Stimulated activated naive CD8-positive, alpha-beta T cell treated with anti-CD3 and anti-CD28 coated beads, Interleukin-15, amount 100 ng/mL, for 72 hours (primary cell): Measurements from ENCODE around the gene BACH2.

ENCODE experiments used
- ATAC-seq: fragments of 150-1000 bp; cut with Tn5 transposase; 2 replicates; pipeline ENCODE4 v1.10.0; 2021; ENCODE audit warnings: mild to moderate bottlenecking, moderate library complexity
- DNase-seq, 2 donors: peaks; one replicate each; pipeline ENCODE4 v3.0.0; 2021 to 2022
- H3K27ac Mint-ChIP-seq, 2 donors: one replicate each; pipeline ENCODE4 v1.8.0; 2022; ENCODE audit warnings: mild to moderate bottlenecking in 2 of 2, mixed read lengths in 2 of 2, moderate library complexity in 2 of 2
- H3K27me3 Mint-ChIP-seq: one replicate; pipeline ENCODE4 v1.8.0; 2022; ENCODE audit warnings: mixed read lengths
- H3K4me1 Mint-ChIP-seq: one replicate; pipeline ENCODE4 v1.8.0; 2022; ENCODE audit warnings: mild to moderate bottlenecking, mixed read lengths
- H3K4me3 Mint-ChIP-seq, 2 donors: one replicate each; pipeline ENCODE4 v1.8.0; 2022; ENCODE audit warnings: mild to moderate bottlenecking in 2 of 2, mixed read lengths in 2 of 2, moderate library complexity in 1 of 2
- H3K9me3 Mint-ChIP-seq, 2 donors: one replicate each; pipeline ENCODE4 v1.8.0; 2022; ENCODE audit warnings: mixed read lengths in 2 of 2

BACH2 gene

DNA sequence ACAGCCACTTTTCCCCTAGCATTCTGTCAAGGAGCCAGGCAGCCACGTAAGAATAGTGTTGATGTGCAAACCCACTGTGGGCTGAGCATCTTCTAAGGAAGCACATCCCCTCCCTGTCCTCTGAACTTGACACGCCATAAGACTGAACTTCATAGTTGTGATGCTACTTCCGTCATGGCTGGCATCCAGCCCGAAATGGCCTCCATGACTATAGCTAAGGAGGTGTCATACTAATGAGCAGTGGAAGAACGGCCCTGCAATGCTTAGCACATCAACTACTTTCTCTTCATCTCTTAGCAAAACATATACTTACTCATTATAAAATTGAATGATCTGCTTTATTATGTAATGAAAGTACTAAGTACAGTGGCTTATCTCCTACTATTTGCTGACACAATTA, 292.1 kb downstream of the BACH2 start:
- H3K27ac Mint-ChIP-seq: peak overlapping the region in 1 of 2 donors; percentile 3
- H3K27me3 Mint-ChIP-seq: no peaks in the 10 kb centered on the region
- ATAC-seq (no peak), DNase-seq (no peak)
- peaks cover 22% of the 10 kb centered on the region for H3K4me1 Mint-ChIP-seq
- no peak overlapping the region for H3K4me3 Mint-ChIP-seq
- H3K9me3 Mint-ChIP-seq: no peaks in the 10 kb centered on the region

DNA sequence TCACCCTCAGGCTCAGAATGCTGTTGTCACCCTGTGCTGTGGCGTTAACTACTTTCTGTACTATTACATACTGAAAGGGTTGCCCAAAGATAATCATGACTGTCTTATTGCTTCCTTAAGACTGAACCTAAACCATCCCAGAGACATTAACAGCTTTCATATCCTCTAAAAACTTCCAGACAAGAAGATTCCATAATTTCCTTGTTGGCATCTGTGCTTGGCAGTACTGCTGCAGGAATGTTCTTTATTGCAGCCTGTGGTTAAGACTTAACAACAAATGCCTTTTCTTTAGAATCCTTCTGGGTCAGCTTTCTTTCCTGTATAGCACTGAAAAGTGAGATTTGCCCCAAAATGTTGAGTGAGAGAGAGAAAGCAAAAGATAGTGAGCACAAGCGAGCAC, 292.7 kb downstream of the BACH2 start:
- ATAC-seq (no peak), DNase-seq (no peak)
- no peaks in the 10 kb centered on the region for H3K9me3 Mint-ChIP-seq
- no peaks in the 10 kb centered on the region for H3K27me3 Mint-ChIP-seq
- H3K4me1 Mint-ChIP-seq: peaks cover 16% of the 10 kb centered on the region
- H3K4me3 Mint-ChIP-seq: no peak overlapping the region
- H3K27ac Mint-ChIP-seq: no peak overlapping the region

DNA sequence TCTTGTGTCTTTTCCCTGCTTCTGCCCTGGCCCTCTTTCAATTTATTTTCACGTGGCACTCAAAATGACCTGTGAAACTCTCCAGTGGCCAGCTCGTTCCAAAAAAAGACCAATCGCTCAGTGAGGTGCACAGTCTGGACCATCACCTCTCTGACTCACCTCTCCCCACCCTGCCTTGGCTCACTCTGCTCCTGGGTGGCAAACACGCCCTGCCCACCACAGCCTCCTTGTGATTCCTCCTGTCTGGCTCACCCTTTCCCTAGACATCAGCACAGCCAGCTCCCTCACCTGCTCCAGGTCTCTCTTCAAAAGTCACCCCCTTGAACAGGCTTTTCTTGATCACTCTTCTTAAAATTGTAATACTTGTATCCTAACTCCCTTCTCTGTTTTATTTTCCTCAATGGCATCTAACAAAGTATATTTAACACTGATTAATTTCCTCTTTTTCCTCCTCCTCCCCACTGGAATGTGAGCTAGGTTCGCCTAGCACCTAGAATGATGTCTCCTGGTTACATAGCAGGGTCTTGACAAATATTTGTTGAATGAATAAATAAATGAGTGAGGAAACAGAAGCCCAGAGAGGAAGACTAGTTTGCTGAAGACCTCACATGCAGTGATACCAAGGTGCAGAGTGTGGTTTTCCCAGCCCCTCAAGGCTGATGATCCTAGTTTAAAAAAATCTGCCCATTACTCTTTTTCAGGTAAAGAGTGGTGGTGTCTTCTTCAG, 293.4 kb downstream of the BACH2 start:
- Mint-ChIP-seq H3K9me3 (no peaks in the 10 kb centered on the region), H3K27me3 (no peaks in the 10 kb centered on the region), H3K4me1 (peaks cover 9% of the 10 kb centered on the region), H3K4me3 (no peak overlapping the region), H3K27ac (no peak overlapping the region)
- no peak for DNase-seq
- ATAC-seq: no peak

DNA sequence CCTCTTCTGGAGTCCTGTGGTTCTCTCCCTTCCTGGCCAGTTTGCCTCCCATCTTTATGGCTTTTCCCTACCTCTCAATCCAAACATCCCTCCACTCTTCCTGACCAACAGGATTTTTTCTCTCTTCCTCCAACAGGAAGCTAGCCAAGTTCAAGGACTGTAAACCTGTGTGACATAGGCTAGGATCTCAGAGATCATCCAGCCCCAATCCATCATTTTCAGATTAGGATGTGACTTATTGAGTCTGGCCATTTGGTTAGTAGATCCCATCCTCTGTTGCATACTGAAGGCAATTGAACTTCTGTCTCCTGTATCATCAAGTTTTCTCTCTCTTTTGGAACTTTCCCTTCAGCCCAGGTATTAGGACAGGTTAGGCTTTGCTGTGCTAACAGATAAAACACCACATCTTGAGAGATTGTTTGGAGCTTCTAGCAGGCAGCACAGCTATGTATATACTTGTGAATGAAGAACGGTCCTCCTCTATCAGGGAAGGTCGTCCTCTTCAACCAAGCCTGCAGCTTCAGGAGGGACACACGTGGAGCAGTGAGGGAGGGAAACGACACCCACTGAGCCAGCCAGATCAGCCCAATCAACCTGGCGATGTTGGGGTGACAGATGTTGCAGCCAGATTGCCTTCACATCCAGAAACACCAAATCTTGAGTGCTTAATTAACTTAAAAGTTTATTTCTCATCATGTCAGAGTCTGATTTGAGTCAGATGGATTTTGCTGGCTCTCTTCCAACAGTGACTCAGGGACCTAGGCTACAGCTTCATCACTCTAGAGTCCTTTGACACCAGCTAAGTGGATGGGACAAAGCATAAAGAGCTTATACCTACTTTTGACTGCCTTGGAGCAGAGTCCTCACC, 295.5 kb downstream of the BACH2 start:
- Mint-ChIP-seq H3K4me3 (no peak overlapping the region), H3K4me1 (peaks cover 18% of the 10 kb centered on the region), H3K9me3 (no peaks in the 10 kb centered on the region), H3K27me3 (no peaks in the 10 kb centered on the region), H3K27ac (no peak overlapping the region)
- peak; percentile 76 for ATAC-seq
- DNase-seq: peak; percentile 29 to 59

DNA sequence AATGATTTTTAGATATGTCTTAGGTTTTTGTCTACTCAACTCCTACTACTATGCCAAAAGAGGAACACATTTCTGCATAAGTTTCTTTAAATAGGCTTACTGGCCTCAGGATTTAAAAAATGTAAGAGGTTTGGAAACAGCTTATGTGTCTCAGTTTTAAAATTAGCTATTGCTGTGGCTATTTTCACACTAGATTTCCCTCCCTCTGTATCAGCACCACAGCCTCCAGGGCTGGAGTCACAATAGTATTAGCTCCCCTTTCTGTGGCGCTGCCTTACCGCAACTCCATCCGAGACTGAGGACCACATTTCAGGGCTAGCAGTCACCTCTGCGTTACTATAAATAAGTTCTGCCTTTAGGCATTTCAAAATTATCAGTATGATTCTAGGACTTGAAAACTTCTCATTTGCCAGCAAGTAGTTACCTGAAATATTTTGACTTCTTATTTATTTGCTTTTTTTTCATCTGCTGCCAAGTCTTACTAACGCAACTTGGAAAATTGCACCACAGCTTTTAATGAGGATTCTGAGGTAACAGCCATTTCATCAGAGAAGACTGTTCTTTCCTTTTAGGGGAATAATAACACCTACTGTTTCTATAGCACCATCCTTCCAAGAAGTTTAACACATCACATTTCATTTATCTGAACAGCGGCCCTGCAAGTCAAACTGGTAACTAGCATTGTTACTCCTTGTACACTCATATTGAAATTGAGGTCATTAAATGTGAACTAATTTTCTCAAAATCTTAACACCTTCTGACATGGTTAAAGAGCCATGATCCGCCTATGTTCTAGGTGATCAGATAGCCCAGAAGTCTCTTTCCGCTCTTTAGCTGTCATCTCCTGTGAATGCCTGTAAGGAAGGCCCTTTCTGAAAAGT, 296.5 kb downstream of the BACH2 start:
- peak overlapping the region in 1 of 2 donors; percentile 54 for H3K27ac Mint-ChIP-seq
- H3K27me3 Mint-ChIP-seq: no peaks in the 10 kb centered on the region
- ATAC-seq (peak; percentile 71), DNase-seq (no peak)
- peak overlapping the region in 1 of 2 donors; percentile 20 for H3K4me3 Mint-ChIP-seq
- H3K9me3 Mint-ChIP-seq: no peaks in the 10 kb centered on the region
- H3K4me1 Mint-ChIP-seq: peaks cover 27% of the 10 kb centered on the region

DNA sequence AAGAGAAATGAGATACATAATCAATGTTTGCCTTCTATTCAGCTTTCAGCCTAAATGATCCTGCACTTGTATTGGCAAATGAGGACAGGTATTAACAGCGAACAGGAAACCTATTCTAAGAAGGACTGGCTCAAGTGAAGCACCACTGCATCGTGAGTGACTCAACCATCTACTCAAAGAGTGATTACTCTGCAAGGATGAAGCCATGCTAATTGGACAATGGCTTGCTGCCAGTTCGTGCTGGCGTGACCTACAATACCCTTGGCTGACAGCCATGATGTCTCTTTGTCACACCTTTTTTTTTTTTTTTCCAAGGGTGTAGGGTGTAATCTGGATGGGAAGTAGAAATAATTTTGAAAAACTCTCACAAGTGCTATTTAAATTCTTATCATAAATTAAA, 297.5 kb downstream of the BACH2 start:
- peak; percentile 53 for ATAC-seq
- peak in 1 of 2 donors; percentile 55 for DNase-seq
- no peak overlapping the region for H3K27ac Mint-ChIP-seq
- peaks cover 37% of the 10 kb centered on the region for H3K4me1 Mint-ChIP-seq
- H3K9me3 Mint-ChIP-seq: no peaks in the 10 kb centered on the region
- H3K27me3 Mint-ChIP-seq: no peaks in the 10 kb centered on the region
- no peak overlapping the region for H3K4me3 Mint-ChIP-seq

DNA sequence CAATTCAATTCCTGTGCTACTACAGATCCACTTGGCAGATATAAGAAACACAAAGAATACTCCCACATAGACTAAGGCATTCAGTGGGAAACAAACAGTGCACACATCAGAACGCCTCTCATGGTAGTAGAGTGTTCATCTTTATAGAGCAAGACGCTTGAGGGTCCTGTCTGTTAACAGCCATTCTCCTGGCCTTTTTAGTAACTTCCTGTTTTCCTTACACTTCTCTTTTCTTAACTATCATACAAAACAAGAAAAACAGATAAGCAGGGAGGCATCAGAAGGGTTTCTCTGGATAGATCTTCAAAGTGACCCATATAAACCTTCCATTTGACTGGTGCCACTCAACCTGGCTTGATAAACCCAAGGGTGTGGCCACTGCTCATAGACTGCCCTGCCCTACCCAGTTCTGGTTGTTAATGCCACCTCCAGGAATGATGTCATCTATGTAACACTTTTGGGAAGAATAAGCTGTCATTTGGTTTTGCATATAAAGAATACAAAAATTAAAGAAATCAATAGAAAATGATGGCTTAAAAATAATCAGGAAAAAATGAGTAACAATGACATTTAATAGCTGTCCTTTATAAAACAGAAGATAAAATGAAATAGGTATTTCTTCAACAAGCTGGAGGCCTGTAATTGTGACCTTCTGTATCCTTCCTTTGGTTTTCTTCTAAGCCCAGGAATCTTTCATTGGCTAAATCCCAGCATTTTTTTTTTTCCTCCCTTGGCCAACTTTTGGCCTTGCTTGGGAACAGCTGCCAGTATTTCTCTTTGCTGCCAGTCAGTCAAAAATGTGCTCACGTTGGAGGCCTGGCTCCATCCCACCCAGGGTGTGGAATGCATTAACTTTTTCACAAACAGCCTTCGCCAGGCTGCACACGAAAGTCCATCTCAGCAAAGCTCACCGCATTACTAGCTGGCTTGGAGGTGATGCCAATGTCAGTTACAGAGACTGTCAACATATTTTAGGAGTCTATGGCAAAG, 298.9 kb downstream of the BACH2 start:
- Mint-ChIP-seq H3K27ac (no peak overlapping the region), H3K27me3 (no peaks in the 10 kb centered on the region)

DNA sequence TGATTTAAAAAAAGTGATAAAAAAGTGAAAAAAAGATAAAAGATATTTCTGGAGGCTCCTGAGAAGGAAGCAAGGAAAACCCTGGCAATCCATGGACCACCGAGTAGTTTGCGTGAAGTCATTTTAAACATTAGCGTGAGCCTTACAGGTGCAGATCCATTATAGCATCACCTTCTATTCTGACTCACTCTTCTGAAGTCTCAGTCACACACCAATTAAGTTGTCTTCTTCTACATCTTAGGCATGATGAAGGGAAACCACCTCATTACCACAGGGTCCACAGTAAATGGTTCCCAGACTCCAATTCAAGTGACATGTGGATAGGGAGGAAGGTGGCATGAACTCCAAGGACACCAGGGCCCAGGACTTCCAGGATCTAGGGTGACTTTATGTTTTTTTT, 303.2 kb downstream of the BACH2 start:
- Mint-ChIP-seq H3K4me1 (peaks cover 87% of the 10 kb centered on the region), H3K27ac (no peak overlapping the region), H3K4me3 (no peak overlapping the region), H3K9me3 (no peaks in the 10 kb centered on the region), H3K27me3 (no peaks in the 10 kb centered on the region)
- ATAC-seq (peak; percentile 75), DNase-seq (no peak)

More for the DNA sequence above, 298.9 kb downstream of the BACH2 start:
- ATAC-seq (no peak), DNase-seq (no peak)
- H3K9me3 Mint-ChIP-seq: no peaks in the 10 kb centered on the region
- H3K4me1 Mint-ChIP-seq: peaks cover 43% of the 10 kb centered on the region
- H3K4me3 Mint-ChIP-seq: no peak overlapping the region

DNA sequence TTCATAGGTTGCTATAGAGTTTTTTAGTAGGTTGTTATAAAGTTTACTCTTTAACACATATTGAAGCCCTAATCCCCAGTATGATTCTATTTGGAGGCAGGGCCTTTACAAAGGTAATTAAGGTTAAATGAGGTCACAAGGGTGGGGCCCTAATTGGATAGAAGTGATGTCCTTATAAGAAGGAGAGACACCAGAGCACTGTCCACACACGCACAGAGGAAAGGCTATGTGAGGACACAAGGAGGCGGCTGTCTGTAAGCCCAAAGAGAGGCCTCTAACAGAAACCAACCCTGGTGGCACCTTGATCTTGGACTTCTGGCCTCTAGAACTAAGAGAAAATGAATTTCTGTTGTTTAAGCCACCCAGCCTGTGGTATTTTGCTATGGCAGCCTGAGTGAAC, 303.8 kb downstream of the BACH2 start:
- no peak for ATAC-seq
- Mint-ChIP-seq H3K27ac (peak overlapping the region; percentile 34 to 69), H3K27me3 (no peaks in the 10 kb centered on the region), H3K4me1 (peaks cover 92% of the 10 kb centered on the region), H3K9me3 (no peaks in the 10 kb centered on the region), H3K4me3 (no peak overlapping the region)
- no peak for DNase-seq

DNA sequence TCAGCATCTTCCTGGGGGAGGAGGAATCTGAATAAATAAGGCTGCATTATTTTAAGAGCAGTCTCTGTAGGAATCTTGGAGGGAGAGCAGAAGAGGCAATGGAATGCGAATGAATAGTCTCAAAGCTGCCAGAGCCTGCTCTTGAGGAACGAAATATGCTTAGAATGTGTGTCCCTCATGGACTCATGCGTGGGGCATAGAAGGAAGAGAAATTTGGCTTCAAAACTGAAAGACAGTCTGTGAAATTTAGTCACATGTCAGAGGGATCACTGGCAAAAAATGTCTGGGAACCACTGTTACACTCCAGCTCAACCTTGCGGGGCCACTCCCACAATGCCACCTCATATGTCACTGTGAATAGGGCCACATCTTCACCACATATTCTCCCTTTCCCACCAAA, 306.9 kb downstream of the BACH2 start:
- ATAC-seq (no peak), DNase-seq (no peak)
- H3K27me3 Mint-ChIP-seq: no peaks in the 10 kb centered on the region
- peak overlapping the region; percentile 5 to 28 for H3K4me3 Mint-ChIP-seq
- H3K9me3 Mint-ChIP-seq: no peaks in the 10 kb centered on the region
- H3K4me1 Mint-ChIP-seq: peaks cover 90% of the 10 kb centered on the region
- peak overlapping the region; percentile 70 to 91 for H3K27ac Mint-ChIP-seq

DNA sequence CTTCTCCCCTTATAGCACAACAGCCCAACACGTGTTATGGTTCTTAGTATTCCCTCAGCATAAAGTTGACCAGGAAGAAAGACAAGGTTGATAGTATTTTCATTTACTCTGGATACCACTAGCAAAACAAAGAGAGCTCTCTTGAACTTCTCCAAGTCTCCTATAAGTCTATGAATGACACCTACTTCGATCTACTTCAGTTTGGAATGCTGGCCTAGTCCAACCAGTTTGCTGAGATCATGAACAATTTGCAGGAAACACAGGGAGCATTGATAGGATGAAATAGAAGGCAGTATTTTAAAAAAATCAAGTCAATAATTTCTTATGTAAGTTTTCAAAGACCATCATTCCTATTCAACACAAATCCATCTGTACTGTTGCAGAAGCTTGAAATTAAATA, 308.8 kb downstream of the BACH2 start:
- DNase-seq (no peak), ATAC-seq (no peak)
- Mint-ChIP-seq H3K9me3 (no peaks in the 10 kb centered on the region), H3K27ac (peak overlapping the region in 1 of 2 donors; percentile 16), H3K27me3 (no peaks in the 10 kb centered on the region), H3K4me3 (no peak overlapping the region), H3K4me1 (peaks cover 90% of the 10 kb centered on the region)

DNA sequence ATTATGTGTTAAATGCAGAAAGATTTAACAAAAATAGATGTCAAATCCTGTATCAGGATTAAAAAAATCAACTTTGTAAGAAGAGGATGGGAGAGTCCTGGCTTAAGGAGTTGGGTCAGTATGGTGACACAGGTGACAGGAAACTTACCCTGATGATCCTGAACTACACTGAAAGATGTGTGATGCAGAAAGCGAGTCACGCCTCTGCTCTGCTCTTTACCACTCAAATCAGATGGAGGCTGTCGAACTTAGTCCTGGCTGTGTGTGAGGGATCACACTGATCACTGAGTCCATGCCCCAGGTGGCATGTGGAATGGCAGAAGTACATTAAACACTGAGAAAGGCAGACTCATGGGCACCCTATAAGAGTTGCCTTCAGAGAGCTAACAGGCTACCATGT, 309.5 kb downstream of the BACH2 start:
- Mint-ChIP-seq H3K27me3 (no peaks in the 10 kb centered on the region), H3K4me3 (peak overlapping the region; percentile 0 to 3), H3K9me3 (no peaks in the 10 kb centered on the region), H3K4me1 (peaks cover 88% of the 10 kb centered on the region), H3K27ac (peak overlapping the region; percentile 43 to 83)
- DNase-seq (no peak), ATAC-seq (peak; percentile 81)

DNA sequence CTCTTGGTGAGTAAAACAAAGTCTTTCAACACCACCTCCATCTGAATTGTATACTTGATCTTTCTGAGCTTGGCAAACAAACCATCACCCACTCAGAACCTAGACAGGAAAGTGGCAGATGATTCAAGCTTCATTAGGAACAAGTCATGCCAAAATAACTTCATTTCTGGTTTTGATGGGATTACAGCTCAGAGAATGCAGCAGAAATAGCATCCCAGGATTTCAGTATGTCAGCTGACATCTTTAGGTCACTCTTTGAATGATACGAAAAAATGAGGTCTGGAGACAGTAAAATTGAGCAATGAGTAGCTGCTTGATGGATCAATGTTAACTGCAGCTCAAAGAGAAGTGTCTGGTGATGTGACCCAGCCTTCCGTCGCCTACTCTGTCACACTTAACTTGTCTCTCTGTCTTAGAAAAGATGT, 310.0 kb downstream of the BACH2 start:
- DNase-seq (no peak), ATAC-seq (no peak)
- H3K9me3 Mint-ChIP-seq: no peaks in the 10 kb centered on the region
- H3K4me1 Mint-ChIP-seq: peaks cover 88% of the 10 kb centered on the region
- no peaks in the 10 kb centered on the region for H3K27me3 Mint-ChIP-seq
- H3K27ac Mint-ChIP-seq: peak overlapping the region; percentile 43 to 83
- no peak overlapping the region for H3K4me3 Mint-ChIP-seq

DNA sequence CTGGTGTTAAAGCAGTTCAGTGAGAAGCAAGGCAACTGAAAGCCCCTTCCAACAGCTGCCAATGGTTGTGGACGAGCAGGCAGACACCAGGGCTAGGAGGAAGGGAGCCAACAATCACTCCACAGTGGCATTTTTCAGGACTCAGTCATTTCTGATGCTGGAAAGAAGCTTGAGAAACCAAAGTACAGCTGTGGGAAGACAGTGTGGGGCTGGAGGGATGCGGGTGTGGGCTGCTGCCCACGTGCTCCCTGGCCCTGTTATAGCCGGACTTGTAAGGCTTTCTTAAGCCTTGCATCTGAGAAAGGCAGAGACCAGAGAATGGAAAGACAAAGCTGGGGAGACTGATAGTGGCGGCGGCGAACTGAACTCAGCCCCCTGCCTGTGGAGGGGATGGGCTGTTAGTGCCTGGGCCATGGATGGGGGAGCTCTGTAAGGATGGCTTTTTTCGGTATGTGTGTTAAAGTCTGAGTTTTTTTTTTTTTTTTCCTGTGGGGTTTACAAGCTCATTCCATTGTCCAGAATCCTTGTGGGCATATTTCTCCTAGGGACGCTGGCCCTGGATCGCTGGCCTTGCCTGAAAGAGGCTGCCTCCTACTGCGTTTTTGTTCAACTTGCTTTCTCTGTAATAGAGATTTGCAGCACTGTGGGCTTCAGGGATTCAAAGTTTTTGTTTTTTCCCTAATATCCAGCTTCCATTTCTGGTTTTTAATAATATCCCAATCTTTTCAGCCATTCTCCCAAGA, 310.7 kb downstream of the BACH2 start:
- peaks cover 88% of the 10 kb centered on the region for H3K4me1 Mint-ChIP-seq
- no peak for ATAC-seq

More for the DNA sequence above, 310.7 kb downstream of the BACH2 start:
- Mint-ChIP-seq H3K27me3 (no peaks in the 10 kb centered on the region), H3K4me3 (no peak overlapping the region), H3K9me3 (no peaks in the 10 kb centered on the region), H3K27ac (peak overlapping the region in 1 of 2 donors; percentile 49)
- DNase-seq: no peak
